Measurements from ENCODE around the gene KCNQ5. TPM values are rescaled to one million over a fixed set of nuclear protein-coding genes. Genes with fewer than 3 reads are reported as not detected.

Gene KCNQ5
- total RNA-seq, 4 donors from 2014 or later, result 1.1 to 14.6 (median 9.0) TPM

DNA sequence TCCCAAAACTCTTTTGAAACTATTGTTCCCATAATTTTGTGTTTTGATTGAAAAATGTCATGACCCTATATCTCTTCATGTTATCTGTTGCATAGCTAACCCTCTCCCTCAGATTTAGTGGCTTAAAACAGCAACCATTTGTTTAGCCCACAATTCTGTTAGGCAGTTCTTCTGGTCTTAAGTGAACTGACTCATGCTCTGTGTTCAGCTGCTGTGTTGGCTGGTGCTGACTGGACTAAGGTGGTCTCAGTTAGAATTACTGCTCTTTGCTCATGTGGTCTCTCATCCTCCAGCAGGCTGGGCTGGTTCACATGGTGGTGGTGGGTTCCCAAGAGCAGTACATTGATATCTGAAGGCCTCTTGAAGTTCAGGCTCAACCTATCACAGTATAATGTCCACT lies 522.7 kb downstream of the KCNQ5 start:
- no peaks in the 10 kb centered on the region for H3K27me3 ChIP-seq
- no peak overlapping the region for H3K27ac ChIP-seq
- no peaks in the 10 kb centered on the region for H3K4me1 ChIP-seq
- H3K4me3 ChIP-seq (replicated peaks in 1 of 3), result no peak overlapping the region
- H3K36me3 ChIP-seq, result no peaks in the 10 kb centered on the region
- TF ChIP-seq POLR2A (IDR thresholded peaks at IDR 0.05), result no peak
- TF ChIP-seq, protein P1, sequence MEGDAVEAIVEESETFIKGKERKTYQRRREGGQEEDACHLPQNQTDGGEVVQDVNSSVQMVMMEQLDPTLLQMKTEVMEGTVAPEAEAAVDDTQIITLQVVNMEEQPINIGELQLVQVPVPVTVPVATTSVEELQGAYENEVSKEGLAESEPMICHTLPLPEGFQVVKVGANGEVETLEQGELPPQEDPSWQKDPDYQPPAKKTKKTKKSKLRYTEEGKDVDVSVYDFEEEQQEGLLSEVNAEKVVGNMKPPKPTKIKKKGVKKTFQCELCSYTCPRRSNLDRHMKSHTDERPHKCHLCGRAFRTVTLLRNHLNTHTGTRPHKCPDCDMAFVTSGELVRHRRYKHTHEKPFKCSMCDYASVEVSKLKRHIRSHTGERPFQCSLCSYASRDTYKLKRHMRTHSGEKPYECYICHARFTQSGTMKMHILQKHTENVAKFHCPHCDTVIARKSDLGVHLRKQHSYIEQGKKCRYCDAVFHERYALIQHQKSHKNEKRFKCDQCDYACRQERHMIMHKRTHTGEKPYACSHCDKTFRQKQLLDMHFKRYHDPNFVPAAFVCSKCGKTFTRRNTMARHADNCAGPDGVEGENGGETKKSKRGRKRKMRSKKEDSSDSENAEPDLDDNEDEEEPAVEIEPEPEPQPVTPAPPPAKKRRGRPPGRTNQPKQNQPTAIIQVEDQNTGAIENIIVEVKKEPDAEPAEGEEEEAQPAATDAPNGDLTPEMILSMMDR (IDR thresholded peaks at IDR 0.05), result no peak
- H3K9me3 ChIP-seq, result no peaks in the 10 kb centered on the region
- intact Hi-C loops (cut with DNase I), result no loop called here
- DNase-seq, result no peak

DNA sequence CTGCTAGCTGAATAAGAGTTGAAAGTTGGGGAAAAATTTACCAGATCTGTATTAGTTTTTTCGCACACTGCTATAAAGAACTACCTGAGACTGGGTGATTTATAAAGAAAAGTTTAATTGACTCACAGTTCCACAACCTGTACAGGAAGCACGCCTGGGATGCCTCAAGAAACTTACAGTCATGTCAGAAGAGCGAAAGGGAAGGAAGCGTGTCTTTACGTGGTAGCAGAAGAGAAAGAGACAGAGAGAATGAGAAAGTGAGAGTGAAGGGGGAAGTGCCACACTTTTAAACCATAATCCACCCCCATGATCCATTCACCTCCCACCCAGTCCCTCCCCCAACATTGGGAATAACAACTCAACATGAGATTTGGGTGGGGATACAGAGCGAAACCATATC lies 523.8 kb downstream of the KCNQ5 start:
- no peaks in the 10 kb centered on the region for H3K36me3 ChIP-seq
- no peaks in the 10 kb centered on the region for H3K4me1 ChIP-seq
- H3K4me3 ChIP-seq (replicated peaks in 1 of 3), result no peak overlapping the region
- H3K27me3 ChIP-seq, result no peaks in the 10 kb centered on the region
- intact Hi-C loops (cut with DNase I), result no loop called here
- H3K27ac ChIP-seq, result no peak overlapping the region
- WGBS, 2 donors, result 85 to 95% methylated on average over 6 of the region's 6 CpGs
- TF ChIP-seq POLR2A (IDR thresholded peaks at IDR 0.05), result no peak
- TF ChIP-seq, protein P1 (IDR thresholded peaks at IDR 0.05), result no peak
- H3K9me3 ChIP-seq, result no peaks in the 10 kb centered on the region
- DNase-seq, result no peak

DNA sequence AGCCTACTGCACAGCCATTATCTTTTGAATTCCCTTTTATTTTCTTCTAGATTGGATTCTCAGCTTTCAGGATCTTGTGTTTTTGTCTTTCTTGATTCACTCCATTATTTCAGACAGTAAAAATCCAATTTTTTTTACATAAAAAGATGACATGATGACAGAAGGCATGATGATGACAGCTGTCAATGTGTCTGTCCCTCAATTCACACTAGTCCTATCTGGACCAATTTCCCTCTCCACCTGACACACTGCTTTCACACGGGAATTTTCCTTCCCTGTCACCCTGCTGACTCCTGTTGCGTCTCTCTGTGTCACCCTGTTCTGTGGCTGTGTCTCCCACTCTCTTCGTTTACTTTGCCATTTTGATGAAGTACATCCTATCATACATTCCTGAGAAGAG lies 529.9 kb downstream of the KCNQ5 start:
- no peaks in the 10 kb centered on the region for H3K9me3 ChIP-seq
- TF ChIP-seq, protein P1 (IDR thresholded peaks at IDR 0.05), result no peak
- TF ChIP-seq POLR2A (IDR thresholded peaks at IDR 0.05), result no peak
- no peaks in the 10 kb centered on the region for H3K36me3 ChIP-seq
- DNase-seq, result no peak
- intact Hi-C loops (cut with DNase I), result no loop called here
- no peaks in the 10 kb centered on the region for H3K4me1 ChIP-seq
- H3K27ac ChIP-seq, result no peak overlapping the region
- H3K27me3 ChIP-seq, result no peaks in the 10 kb centered on the region
- H3K4me3 ChIP-seq (replicated peaks in 1 of 3), result no peak overlapping the region
- 78 to 79% methylated on average over 3 of the region's 3 CpGs for WGBS, 2 donors

DNA sequence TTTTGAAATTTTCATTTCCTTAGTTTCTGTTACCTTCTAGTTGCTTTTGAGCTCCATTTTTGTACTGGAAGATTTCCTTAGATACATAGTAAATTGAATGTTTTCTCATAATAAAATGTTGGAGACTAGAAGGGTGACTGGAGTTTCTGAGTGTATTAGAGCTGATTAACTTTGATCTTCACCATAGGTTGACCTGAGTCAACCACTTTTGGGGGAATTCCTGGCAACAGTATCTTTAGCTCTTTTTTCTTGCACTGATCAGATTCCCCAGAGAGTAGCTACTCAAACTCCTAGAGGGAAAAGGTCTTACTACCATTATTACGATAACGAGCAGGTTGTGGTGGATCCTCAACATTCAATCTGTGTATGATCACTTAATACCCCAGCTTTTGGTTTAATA lies 530.7 kb downstream of the KCNQ5 start:
- H3K4me1 ChIP-seq, result no peaks in the 10 kb centered on the region
- no peak for TF ChIP-seq POLR2A (IDR thresholded peaks at IDR 0.05)
- TF ChIP-seq, protein P1 (IDR thresholded peaks at IDR 0.05), result no peak
- DNase-seq, result no peak
- H3K27me3 ChIP-seq, result no peaks in the 10 kb centered on the region
- intact Hi-C loops (cut with DNase I), result no loop called here
- WGBS, 2 donors, result 88 to 95% methylated on average over 2 of the region's 2 CpGs
- no peak overlapping the region for H3K4me3 ChIP-seq (replicated peaks in 1 of 3)
- no peaks in the 10 kb centered on the region for H3K9me3 ChIP-seq
- no peaks in the 10 kb centered on the region for H3K36me3 ChIP-seq
- H3K27ac ChIP-seq, result no peak overlapping the region

DNA sequence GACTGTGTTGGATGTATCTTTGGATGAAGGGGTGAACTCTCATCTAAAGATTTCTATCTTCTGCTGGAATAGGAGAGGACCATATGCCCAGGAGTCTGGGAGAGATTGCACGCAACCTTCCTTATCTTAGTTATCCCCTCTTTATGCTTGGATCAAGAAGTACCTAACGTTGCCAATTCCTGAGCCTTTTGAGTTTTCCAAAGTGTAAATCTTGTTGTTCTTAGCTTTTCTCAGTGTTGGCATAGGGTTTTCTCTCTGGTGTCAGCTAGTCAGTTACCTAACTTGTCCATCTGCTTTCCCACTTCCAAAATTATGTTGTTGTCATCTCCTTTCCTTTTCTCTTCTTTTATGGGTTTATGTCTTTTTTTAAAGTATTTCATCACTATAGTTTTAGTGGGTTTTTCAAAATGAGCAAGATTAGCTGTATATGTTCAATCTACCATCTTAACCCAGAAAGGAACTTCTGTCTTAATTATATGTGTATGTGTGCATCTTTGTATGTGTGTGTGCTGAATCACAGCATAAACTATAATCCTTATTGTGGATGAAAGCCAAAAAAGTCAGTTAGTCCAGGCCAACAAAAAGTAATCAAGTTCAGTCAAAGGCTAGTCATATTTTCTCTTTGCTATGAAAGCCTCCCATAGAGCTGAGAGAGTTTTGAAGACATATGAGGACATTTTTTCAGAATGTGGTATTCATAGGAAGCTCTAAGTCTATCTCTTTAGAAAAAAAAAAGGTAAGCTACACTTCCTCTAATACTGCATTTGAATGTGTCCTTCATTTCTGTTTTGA lies 531.3 kb downstream of the KCNQ5 start:
- 45% methylated on average over 2 of the region's 2 CpGs for WGBS, 2 donors
- intact Hi-C loops (cut with DNase I), result no loop called here
- TF ChIP-seq POLR2A (IDR thresholded peaks at IDR 0.05), result no peak

More for the DNA sequence above, 531.3 kb downstream of the KCNQ5 start:
- Histone ChIP-seq H3K9me3 (no peaks in the 10 kb centered on the region), H3K27ac (no peak overlapping the region), H3K4me3 (replicated peaks in 1 of 3) (no peak overlapping the region), H3K4me1 (no peaks in the 10 kb centered on the region), H3K36me3 (no peaks in the 10 kb centered on the region), H3K27me3 (no peaks in the 10 kb centered on the region)
- DNase-seq, result no peak

All from thyroid gland (tissue), 4 donors.